K562 (cell line): ENCODE data around the gene RHCG. TPM values are rescaled to one million over a fixed set of nuclear protein-coding genes. Genes with fewer than 3 reads are reported as not detected.

Experiments
- ATAC-seq: fragments of 200-7000 bp; cut with Tn5 transposase; 3 replicates; pipeline ENCODE4 v1.9.1; 2020; ENCODE audit warnings: moderate library complexity
- BruUV-seq: library from RNA; stranded (reverse); fragments of 400-500 nt; replicated peaks from 2 replicates; lab custom pipeline; 2021; lab: Mats Ljungman, UMichigan
- CTCF ChIA-PET: fragments of 300-600 bp; formaldehyde crosslinking; extraction: SDS; loops from one replicate; lab custom pipeline; 2021; ENCODE audit warnings: low intra/inter-chr PET ratio; lab: Yijun Ruan, JAX
- POLR2A ChIA-PET: fragments of 300-600, 350-650 bp; sonication (Branson Sonifier 250); formaldehyde crosslinking; extraction: SDS; loops from one replicate; lab custom pipeline; 2021; ENCODE audit warnings: antibody characterized with exemption, inconsistent platforms; lab: Yijun Ruan, JAX
- DNase-seq, 4 experiments: peaks; one replicate each; pipeline versions ENCODE4 v3.0.0 to v3.0.0-alpha.2; 2011 to 2018; ENCODE audit warnings: low spot score in 3 of 4, mixed read lengths in 3 of 4; ENCODE audit errors: extremely low read depth in 1 of 4
- FAIRE-seq: peaks from 2 replicates; lab custom pipeline; 2011; peaks lifted over from hg19 to GRCh38; lab: Jason Lieb, UNC
- H2AFZ ChIP-seq: 2 replicates; pipeline ENCODE4 v1.6.0; 2011; ENCODE audit warnings: low read depth, low read length, control low read depth, inconsistent platforms
- H3K27ac ChIP-seq: fragments of 200-600 bp; 3 replicates; pipeline ENCODE4 v1.8.0; 2011; ENCODE audit warnings: low read depth, mild to moderate bottlenecking, control low read depth, inconsistent platforms, low read length, moderate library complexity, mixed read lengths; ENCODE audit errors: extremely low read depth
- H3K27me3 ChIP-seq, 2 experiments: fragments of 300-600 bp in 1 of 2; 2 replicates in 1 of 2; 3 replicates in 1 of 2; pipeline versions ENCODE4 v1.6.0 to v1.8.0; 2011; ENCODE audit warnings: inconsistent platforms in 2 of 2, low read length in 2 of 2, mild to moderate bottlenecking in 1 of 2, mixed read lengths in 1 of 2, moderate library complexity in 1 of 2; ENCODE audit not compliant: control insufficient read depth in 2 of 2, insufficient read depth in 2 of 2
- H3K36me3 ChIP-seq: fragments of 300-600 bp; 3 replicates; pipeline ENCODE4 v1.8.0; 2011; ENCODE audit warnings: mild to moderate bottlenecking, low read length, inconsistent platforms; ENCODE audit not compliant: control insufficient read depth, insufficient read depth
- H3K4me1 ChIP-seq, 2 experiments: fragments of 200-600 bp in 1 of 2; replicated peaks in 1 of 2; 2 replicates in 1 of 2; 3 replicates in 1 of 2; pipeline versions ENCODE4 v1.5.1 to v1.8.0; 2011; ENCODE audit warnings: inconsistent platforms in 2 of 2, low read length in 2 of 2, mild to moderate bottlenecking in 1 of 2, mixed read lengths in 1 of 2, moderate library complexity in 1 of 2; ENCODE audit not compliant: control insufficient read depth in 2 of 2, insufficient read depth in 2 of 2
- H3K4me2 ChIP-seq: 2 replicates; pipeline ENCODE4 v1.6.1; 2011; ENCODE audit warnings: low read length, control low read depth, inconsistent platforms, mixed read lengths; ENCODE audit not compliant: insufficient read depth
- H3K4me3 ChIP-seq: fragments of 200-600 bp; sonication (generic), shearing (Covaris generic); 2 replicates; pipeline ENCODE4 v1.5.1; 2016; ENCODE audit warnings: control low read depth, inconsistent platforms
- H3K79me2 ChIP-seq: fragments of 200-600 bp; 3 replicates; pipeline ENCODE4 v1.8.0; 2011; ENCODE audit warnings: low read length, inconsistent platforms; ENCODE audit not compliant: control insufficient read depth, insufficient read depth
- H3K9ac ChIP-seq, 2 experiments: 2 replicates each; pipeline versions ENCODE4 v1.6.0 to v1.6.1; 2011; ENCODE audit warnings: low read depth in 2 of 2, low read length in 2 of 2, control low read depth in 1 of 2, inconsistent platforms in 1 of 2, mild to moderate bottlenecking in 1 of 2, mixed read lengths in 1 of 2; ENCODE audit not compliant: insufficient read depth in 1 of 2
- H3K9me1 ChIP-seq: one replicate; pipeline ENCODE4 v1.6.0; 2011; ENCODE audit warnings: inconsistent platforms, mild to moderate bottlenecking, low read length, moderate library complexity; ENCODE audit not compliant: control insufficient read depth, insufficient read depth
- H3K9me3 ChIP-seq: replicated peaks from 2 replicates; pipeline ENCODE4 v1.5.1; 2011; ENCODE audit warnings: low read depth, low read length, inconsistent platforms; ENCODE audit not compliant: control insufficient read depth, insufficient read depth
- H4K20me1 ChIP-seq: replicated peaks from 2 replicates; pipeline ENCODE4 v1.6.1; 2011; ENCODE audit warnings: low read length, inconsistent platforms, mixed read lengths; ENCODE audit not compliant: control insufficient read depth, insufficient read depth
- MED1 ChIP-seq: sonication (generic); formaldehyde crosslinking; IDR thresholded peaks from 2 replicates; pipeline ENCODE4 v1.8.1; 2023; ENCODE audit warnings: missing genetic modification reagents, borderline replicate concordance
- MEF2A ChIP-seq: IDR thresholded peaks from 2 replicates; pipeline ENCODE4 v1.6.1; 2011; ENCODE audit warnings: low read depth, mild to moderate bottlenecking, low read length, moderate library complexity; ENCODE audit not compliant: control insufficient read depth
- SMAD2 ChIP-seq: fragments of 150-350 bp; IDR thresholded peaks from 2 replicates; pipeline ENCODE4 v1.6.1; 2014; ENCODE audit warnings: low read depth, mild to moderate bottlenecking, low read length
- ZNF354B ChIP-seq: fragments of 250-450 bp; sonication (Bioruptor Pico); IDR thresholded peaks from 2 replicates; pipeline ENCODE4 v1.4.0; 2020
- WGBS: fragments of 100-300 bp; shearing (Covaris generic); methylation state at CpG from one replicate; pipeline ENCODE4 v1.1.6; 2016; ENCODE audit warnings: low coverage, mixed read lengths; ENCODE audit not compliant: insufficient coverage; ENCODE audit errors: missing lambda C conversion rate; 5-methylcytosine and 5-hydroxymethylcytosine counted together
- in situ Hi-C: fragments of 300-500 bp; cut with MboI; formaldehyde crosslinking; loops from 4 replicates; pipeline ENCODE4 v1.15.0; 2018; ENCODE audit warnings: inconsistent platforms, mixed read lengths
- intact Hi-C: fragments of 100-400 bp; cut with micrococcal nuclease; formaldehyde crosslinking; loops from 2 replicates; pipeline ENCODE4 v1.14.2; 2022
- polyA plus RNA-seq, 8 experiments: library from polyadenylated mRNA; depleted of rRNA in 4 of 8; stranded (reverse) in 5 of 8; unstranded in 3 of 8; fragments of >200 nt; fragmentation: Nextera tagmentation in 2 of 8; fragmentation: Illumina TruSeq in 1 of 8; extraction: Ambion mirVana in 2 of 8; extraction: Trizol in 1 of 8; gene quantifications; 2 replicates each; pipeline versions ENCODE4 v1.2.1 to v1.2.3, GENCODE V29; 2011 to 2014; ENCODE audit warnings: inconsistent platforms in 1 of 8, missing spikeins in 1 of 8
- total RNA-seq, 7 experiments: library from RNA; depleted of rRNA in 6 of 7; stranded (reverse); fragments of >200 nt in 6 of 7; fragmentation: Illumina TruSeq in 2 of 7; extraction: Trizol in 2 of 7; gene quantifications; 2 replicates each; pipeline versions ENCODE4 v1.2.1 to v1.2.3, GENCODE V29; 2011 to 2021; ENCODE audit warnings: low replicate concordance in 1 of 7
- TF ChIP-seq, protein P1 (sequence below): fragments of 250-450 bp; sonication (Bioruptor Pico); IDR thresholded peaks from 2 replicates; pipeline ENCODE4 v1.5.0; 2021; ENCODE audit warnings: mild to moderate bottlenecking, moderate library complexity

RHCG gene
- total and polyA plus RNA-seq, 9 of the 15 experiments (the other 6 are each of a cell fraction or from before 2014, with no cell fraction given), result not detected

DNA sequence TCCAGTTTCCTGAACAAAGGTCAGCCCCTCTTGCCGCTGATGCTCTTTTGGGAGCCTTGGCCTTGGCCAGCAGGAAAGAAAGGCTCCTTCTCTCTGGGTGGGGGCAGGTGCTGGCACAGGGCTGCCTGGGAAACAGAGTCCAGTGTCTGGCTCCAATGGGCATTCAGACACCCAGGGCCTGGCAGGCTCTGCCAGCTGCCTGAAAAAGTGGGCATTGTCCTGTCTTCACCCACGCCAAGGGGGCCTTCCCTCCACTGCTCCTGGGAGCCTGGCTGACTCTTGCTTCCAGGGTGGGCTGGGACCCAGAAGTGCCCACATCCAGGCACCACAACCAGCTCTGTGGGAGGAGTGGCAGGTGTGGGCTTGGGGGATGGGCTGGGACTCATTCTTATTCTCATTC lies 62.7 kb downstream of the RHCG start:
- peaks cover 0 to 7% of the 10 kb centered on the region in 2 experiments; a peak in 2 of 5 replicates for H3K4me1 ChIP-seq
- no peaks in the 10 kb centered on the region; the same call in none of the 2 replicates for H4K20me1 ChIP-seq
- no peaks in the 10 kb centered on the region for H3K9me1 ChIP-seq
- ChIA-PET POLR2A (no interaction called here), CTCF (no interaction called here)
- in situ Hi-C loops (no loop called here), intact Hi-C loops (no loop called here)
- H3K9me3 ChIP-seq, result no peaks in the 10 kb centered on the region
- WGBS, result 0% methylated on average over 2 of the region's 2 CpGs
- H3K36me3 ChIP-seq, result no peaks in the 10 kb centered on the region
- no peak overlapping the region for H3K4me3 ChIP-seq
- FAIRE-seq, result no peak
- no peak overlapping the region for H2AFZ ChIP-seq
- no peak overlapping the region for H3K27ac ChIP-seq
- TF ChIP-seq ZNF354B (CRISPR knock-in tag) (no peak), MED1 (CRISPR knock-in tag) (no peak), MEF2A (no peak), SMAD2 (no peak)
- TF ChIP-seq, protein P1, sequence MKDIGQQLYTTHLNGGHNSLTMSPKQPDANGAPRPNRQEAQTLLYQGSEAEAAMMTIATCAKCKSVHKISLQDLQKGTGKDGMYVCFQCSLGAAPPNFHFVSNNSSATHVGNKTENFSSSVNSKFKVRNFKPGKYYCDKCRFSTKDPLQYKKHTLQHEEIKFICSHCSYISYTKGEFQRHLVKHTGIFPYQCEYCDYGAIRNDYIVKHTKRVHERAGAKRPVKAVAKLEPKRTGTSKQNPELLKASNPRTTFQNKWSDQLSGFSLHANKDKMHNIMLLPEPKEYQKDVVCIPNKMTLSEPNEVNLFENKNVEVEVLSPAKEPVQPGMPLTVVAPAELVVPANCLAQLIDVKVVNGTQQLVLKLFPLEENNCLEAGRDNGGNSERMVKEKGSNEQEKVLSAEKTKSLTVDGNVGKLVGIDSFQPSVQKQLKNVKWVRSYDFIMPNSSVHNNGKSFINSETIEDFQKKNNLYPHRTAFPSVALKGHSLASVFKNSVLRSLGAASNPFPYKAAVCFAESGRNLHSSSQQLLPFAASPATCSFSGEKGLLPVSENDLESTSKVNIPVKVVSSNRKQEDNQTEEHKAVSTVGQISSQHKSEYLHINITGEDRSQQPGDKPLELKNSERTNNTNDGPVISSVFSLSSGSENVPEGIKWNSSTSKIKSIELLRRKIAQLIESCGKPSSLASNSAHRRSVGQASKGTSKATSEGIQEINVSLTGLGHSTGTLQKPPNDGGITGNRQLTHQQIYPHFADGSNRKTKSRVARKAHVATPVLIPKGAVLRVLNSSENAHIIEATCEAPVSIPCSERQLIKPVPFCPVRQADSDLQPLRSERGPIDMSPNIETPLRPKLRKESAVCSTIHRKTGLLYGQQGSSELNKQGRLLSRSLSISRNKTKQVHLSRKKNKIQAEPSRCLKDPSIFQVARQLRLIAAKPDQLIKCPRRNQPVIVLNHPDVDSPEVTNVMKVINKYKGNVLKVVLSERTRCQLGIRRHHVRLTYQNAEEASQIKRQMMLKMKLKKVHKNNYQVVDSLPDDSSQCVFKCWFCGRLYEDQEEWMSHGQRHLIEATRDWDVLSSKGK, result no peak
- BruUV-seq, result no TSS peak
- DNase-seq, result no peak
- H3K79me2 ChIP-seq, result no peaks in the 10 kb centered on the region
- no peak for ATAC-seq
- no peak overlapping the region for H3K4me2 ChIP-seq
- H3K27me3 ChIP-seq, result peaks cover 18 to 37% of the 10 kb centered on the region in 2 experiments; a peak in 3 of 5 replicates
- no peak overlapping the region for H3K9ac ChIP-seq
